Measurements from ENCODE around the gene RPL7A. TPM values are rescaled to one million over a fixed set of nuclear protein-coding genes. Genes with fewer than 3 reads are reported as not detected.
"Not testable (repeated sequence)": the region's sequence is repeated elsewhere in the genome, so short reads cannot be mapped to it uniquely, and the experiment has no call there.

The RPL7A gene
- polyA plus RNA-seq, 1 donor: 2,305 TPM

GRCh38 chr9:133323211-133323610 is 24.8 kb upstream of the RPL7A start:
- no peak for DNase-seq

GRCh38 chr9:133323991-133324703 is 23.9 kb upstream of the RPL7A start:
- no peak for DNase-seq

GRCh38 chr9:133327021-133327420 is 21.0 kb upstream of the RPL7A start:
- DNase-seq: not testable (repeated sequence)

GRCh38 chr9:133327834-133328484 is 20.1 kb upstream of the RPL7A start:
- no peak for DNase-seq

GRCh38 chr9:133329306-133330156 is 18.5 kb upstream of the RPL7A start:
- DNase-seq: not testable (repeated sequence)

- no peak for DNase-seq
These were observed 16.8 kb upstream of the RPL7A start for GRCh38 chr9:133331221-133331620.

- DNase-seq: no peak
These were observed 16.2 kb upstream of the RPL7A start for GRCh38 chr9:133331641-133332380.

GRCh38 chr9:133332381-133332730 is 15.7 kb upstream of the RPL7A start:
- DNase-seq: no peak

- DNase-seq: no peak
These were observed 15.0 kb upstream of the RPL7A start for GRCh38 chr9:133333011-133333410.

GRCh38 chr9:133333566-133333965 is 14.5 kb upstream of the RPL7A start:
- no peak for DNase-seq

- DNase-seq: no peak
These were observed 13.9 kb upstream of the RPL7A start for GRCh38 chr9:133334161-133334560.

GRCh38 chr9:133334888-133335287 is 13.1 kb upstream of the RPL7A start:
- DNase-seq: not testable (repeated sequence)

- DNase-seq: peak; percentile 86
These were observed 11.8 kb upstream of the RPL7A start, which contains the start of gene SURF6 for GRCh38 chr9:133335924-133336811. Gene SURF6, minus strand, starts transcription at chr9:133336188. Its CDS starts 56 bp downstream, at chr9:133336132.

GRCh38 chr9:133339641-133340040 is 8.4 kb upstream of the RPL7A start:
- DNase-seq: no peak

- no peak for DNase-seq
These were observed 7.8 kb upstream of the RPL7A start for GRCh38 chr9:133340256-133340655.

- DNase-seq: no peak
These were observed 7.1 kb upstream of the RPL7A start for GRCh38 chr9:133340916-133341315.

GRCh38 chr9:133341369-133342068 is 6.5 kb upstream of the RPL7A start:
- DNase-seq: no peak

- DNase-seq: no peak
These were observed 6.0 kb upstream of the RPL7A start for GRCh38 chr9:133342069-133342406.

GRCh38 chr9:133342570-133342969 is 5.4 kb upstream of the RPL7A start:
- no peak for DNase-seq

- no peak for DNase-seq
These were observed 3.9 kb upstream of the RPL7A start for GRCh38 chr9:133344071-133344470.

- no peak for DNase-seq
These were observed 3.0 kb upstream of the RPL7A start for GRCh38 chr9:133344979-133345378.

Measured in left kidney (tissue), 2 donors.